ENCODE data around the gene REEP2.

DNA sequence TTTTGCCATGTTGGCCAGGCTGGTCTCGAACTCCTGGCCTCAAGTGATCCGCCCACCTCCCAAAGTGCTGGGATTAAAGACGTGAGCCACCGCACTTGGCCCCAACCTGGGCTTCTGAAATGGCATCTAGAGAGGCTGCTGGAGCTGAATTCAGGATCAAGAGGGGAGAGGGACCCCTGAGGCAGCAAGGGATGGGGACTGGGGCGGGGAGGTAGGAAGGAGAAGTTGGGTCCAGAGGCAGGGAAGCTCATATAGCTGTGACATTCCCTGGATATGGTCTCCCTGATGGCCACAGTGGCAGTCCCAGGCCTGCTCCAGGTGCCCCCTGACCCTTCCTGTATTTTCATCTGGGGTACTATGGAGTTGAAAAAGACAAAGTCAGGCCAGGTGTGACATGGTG lies 12.1 kb downstream of the REEP2 start:
- TF ChIP-seq POLR2AphosphoS5 (IDR thresholded peaks at IDR 0.05) (no peak), POLR2A (IDR thresholded peaks at IDR 0.05) (no peak)
- TF ChIP-seq, protein P1, sequence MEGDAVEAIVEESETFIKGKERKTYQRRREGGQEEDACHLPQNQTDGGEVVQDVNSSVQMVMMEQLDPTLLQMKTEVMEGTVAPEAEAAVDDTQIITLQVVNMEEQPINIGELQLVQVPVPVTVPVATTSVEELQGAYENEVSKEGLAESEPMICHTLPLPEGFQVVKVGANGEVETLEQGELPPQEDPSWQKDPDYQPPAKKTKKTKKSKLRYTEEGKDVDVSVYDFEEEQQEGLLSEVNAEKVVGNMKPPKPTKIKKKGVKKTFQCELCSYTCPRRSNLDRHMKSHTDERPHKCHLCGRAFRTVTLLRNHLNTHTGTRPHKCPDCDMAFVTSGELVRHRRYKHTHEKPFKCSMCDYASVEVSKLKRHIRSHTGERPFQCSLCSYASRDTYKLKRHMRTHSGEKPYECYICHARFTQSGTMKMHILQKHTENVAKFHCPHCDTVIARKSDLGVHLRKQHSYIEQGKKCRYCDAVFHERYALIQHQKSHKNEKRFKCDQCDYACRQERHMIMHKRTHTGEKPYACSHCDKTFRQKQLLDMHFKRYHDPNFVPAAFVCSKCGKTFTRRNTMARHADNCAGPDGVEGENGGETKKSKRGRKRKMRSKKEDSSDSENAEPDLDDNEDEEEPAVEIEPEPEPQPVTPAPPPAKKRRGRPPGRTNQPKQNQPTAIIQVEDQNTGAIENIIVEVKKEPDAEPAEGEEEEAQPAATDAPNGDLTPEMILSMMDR (IDR thresholded peaks at IDR 0.05) = no peak
